GM19324 (cell line): ENCODE data around the gene GSTT4.
"Not testable (repeated sequence)": the region's sequence is repeated elsewhere in the genome, so short reads cannot be mapped to it uniquely, and the experiment has no call there.

Source experiments
- ATAC-seq: cut with Tn5 transposase; IDR thresholded peaks from one replicate; pipeline ENCODE4 v1.9.1; 2021; ENCODE audit warnings: mild to moderate bottlenecking, moderate library complexity; ENCODE audit not compliant: unreplicated experiment, low FRiP score

GSTT4 gene

GRCh38 chr22:24026056-24026455, 20.8 kb upstream of the GSTT4 start:
- ATAC-seq = no peak

DNA sequence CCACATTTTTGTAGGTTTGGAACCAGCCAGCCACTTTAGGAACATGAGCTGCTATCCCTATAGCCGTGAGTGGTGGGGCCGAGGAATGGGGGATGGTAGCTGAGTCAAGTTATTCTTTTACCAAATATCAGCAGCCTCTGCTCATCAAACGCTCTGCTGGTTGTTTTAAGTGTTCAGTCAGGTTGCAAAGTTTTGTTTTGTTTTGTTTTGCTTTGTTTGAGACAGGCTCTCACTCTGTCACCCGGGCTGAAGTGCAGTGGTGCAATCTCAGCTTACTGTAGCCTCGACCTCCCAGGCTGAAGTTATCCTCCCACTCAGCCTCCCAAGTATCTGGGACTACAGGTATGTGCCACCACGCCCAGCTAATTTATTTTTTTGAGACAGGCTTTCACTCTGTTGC, 20.2 kb upstream of the GSTT4 start:
- ATAC-seq = no peak

- no peak for ATAC-seq
These were observed 19.1 kb upstream of the GSTT4 start for GRCh38 chr22:24024354-24024753.

GRCh38 chr22:24023204-24023789, 18.0 kb upstream of the GSTT4 start:
- no peak for ATAC-seq

GRCh38 chr22:24021304-24021703, 16.1 kb upstream of the GSTT4 start:
- ATAC-seq = no peak

DNA sequence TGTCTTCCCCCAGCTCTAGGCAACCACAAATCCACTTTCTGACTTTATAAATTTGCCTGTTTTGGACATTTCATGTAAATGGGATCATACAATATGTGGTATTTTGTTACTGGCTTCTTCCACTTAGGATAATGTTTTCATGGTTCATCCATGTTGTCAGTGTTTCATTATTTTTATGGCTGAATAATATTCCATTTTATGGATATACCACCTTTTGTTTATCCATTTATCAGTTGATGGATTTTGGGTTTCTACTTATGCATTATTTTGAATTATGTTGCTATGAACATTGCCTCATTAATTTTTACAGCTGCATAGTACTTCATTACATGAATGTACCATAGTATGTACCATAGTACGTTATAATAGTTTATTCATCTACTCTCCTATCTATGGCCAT, 10.9 kb upstream of the GSTT4 start:
- no peak for ATAC-seq

- ATAC-seq = no peak
These were observed 6.4 kb upstream of the GSTT4 start for GRCh38 chr22:24011735-24012068.

- ATAC-seq = no peak
These were observed 4.8 kb upstream of the GSTT4 start for GRCh38 chr22:24010018-24010391.

GRCh38 chr22:24009227-24010017, 4.2 kb upstream of the GSTT4 start:
- no peak for ATAC-seq

- no peak for ATAC-seq
These were observed 3.4 kb upstream of the GSTT4 start for GRCh38 chr22:24008381-24009226.

DNA sequence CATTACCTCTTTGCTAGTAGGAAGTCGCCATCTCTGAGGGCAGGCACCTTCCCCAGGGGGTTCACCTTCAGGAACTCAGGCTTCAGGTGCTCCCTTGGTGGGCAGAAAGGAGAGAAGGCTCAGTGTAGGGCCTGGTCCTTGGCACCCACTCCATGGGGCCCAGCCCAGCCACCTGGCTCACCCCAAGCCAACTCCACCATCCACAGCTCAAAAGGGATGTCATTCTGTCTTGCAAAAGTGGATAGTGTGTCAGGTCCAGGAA, 2.7 kb upstream of the GSTT4 start:
- ATAC-seq = no peak

DNA sequence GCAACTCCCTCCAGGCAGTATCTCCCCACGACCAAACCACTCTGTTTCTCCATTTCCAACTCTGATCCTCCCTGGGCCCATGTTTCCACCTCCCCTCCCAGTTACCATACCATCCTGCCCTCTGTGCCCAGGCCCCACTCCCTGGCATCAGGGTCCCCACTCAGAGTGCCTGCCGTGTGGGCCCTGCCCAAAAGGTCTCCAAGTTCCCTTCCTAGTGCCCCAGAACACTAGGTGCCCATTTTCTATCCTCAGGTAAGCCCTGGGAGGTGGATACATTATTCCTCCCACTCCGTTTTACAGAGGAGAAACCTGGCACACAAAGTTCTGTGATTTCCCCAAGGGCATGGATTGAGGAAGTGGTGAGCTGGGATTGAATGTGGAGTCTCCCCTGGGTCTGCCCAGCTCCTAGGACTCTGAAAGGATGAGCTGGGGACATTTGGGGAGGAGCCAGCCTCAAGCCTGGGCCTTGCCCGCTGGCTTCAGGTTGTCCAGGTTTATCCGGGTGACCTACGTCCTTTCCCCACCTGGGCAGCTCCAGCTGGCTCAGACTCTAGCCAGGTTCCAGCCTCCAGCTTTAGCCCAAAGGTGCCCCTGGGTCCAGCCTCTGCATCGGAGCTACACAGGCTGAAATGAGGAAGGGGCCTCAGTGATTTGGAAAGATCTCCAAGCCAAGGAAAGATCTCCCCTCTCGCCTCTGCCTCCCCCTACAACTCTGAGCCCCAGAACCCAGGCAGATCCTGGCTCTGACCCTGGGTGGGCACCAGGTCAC, 2.2 kb upstream of the GSTT4 start:
- no peak for ATAC-seq

DNA sequence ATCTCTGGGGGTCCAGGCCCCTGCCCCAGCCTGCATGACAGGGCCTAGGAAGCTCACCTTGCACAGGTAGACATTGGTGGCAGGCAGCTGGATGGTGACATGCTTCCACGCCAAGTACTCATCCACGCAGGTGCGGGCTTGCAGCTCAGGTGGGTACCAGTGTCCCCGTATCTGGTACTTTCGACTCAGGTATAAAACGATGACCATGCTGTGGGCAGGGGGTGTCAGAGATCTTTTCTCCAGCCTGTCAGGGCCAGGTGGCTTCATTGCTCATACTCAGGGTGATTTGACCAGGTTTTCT, 1.6 kb upstream of the GSTT4 start:
- ATAC-seq = no peak

DNA sequence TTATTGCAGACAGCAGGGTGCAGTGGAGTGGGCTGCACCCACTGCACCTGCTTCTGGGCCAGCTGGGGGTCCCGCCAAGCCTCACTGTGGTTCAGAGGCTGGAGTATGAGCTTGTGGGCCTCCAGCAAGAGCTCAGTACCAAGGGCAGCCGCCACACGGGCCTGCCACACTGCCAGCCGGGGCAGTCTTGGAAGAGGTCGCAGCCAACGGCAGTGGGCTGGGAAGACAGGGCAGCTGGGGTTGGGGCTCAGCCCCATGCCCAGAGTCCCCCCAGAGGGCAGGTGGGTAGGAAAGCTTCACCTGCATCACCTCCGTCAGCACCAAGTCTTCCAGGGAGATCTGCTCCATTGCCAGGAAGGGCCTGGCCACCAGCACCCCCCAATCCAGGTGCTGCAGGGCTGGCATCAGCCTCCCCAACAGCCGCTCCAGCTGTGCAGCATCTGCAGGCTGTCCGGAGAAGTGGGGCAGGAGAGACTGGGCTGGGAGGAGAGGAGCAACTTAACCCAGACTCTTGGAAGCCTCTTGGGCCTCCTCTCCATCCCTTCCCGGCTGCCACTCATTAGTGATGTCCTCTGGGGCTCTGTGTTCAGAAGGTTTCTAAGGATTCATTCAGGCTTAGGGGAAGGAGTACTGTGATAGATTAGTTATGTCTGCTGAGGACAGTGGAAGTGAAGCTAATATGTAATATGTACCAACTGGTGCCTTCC, 1.1 kb upstream of the GSTT4 start:
- no peak for ATAC-seq

- no peak for ATAC-seq
These were observed 1.4 kb downstream of the GSTT4 start for GRCh38 chr22:24003887-24004286.

DNA sequence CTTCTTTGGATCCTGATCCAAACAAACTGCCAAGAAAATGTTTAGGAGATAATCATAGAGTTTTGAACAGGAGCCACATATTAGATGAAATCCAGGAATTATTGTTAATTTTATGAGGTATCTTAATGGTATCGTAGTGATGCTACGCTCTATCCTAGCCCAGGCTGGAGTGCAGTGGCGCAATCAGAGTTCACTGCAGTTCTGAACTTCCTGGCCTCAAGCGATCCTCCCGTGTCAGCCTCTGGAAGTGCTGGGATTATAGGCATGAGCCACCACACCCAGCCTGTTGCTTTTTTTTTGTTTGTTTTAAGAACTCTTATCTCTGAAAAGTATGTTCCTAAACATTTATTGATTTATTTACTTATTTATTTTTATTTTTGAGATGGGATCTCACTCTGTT, 2.4 kb downstream of the GSTT4 start:
- no peak for ATAC-seq

- no peak for ATAC-seq
These were observed 3.0 kb downstream of the GSTT4 start for GRCh38 chr22:24002272-24002671.

DNA sequence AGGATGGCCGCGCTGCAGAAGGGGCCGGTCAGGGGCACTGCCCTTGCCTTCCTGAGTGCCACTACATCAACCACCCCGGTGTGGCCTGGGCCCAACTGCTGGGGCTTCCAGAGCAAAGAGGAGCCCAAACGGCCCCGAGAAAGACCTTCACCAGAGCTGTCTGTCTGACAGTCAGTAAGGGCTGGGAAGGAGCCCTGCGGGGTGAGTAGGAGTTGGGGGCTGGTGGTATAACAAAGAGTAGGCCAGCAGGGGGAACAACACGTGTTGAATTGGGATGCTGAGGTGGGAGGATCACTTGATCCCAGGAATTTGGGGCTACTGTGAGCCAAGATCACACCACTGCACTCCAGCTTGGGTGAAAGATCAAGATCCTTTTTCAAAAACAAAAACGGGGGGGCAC, 3.9 kb downstream of the GSTT4 start:
- ATAC-seq = no peak

- ATAC-seq = not testable (repeated sequence)
These were observed 5.5 kb downstream of the GSTT4 start for GRCh38 chr22:23999779-24000178.

DNA sequence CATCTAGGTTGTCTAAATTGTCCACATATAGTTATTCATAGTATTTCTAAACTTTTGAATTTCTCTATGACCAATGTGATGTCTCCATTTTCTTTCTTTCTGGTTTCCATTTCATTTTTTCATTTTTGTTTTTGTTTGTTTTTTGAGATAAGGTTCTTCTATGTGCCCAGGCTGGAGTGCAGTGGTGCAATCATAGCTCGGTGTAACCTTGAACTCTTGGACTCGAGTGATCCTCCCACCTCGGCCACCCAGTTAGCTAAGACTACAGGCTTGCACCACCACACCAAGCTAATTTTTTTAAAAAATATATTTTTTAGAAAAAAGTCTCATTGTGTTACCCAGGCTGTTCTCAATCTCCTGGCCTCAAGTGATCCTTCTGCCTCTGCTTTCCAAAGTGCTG, 8.2 kb downstream of the GSTT4 start:
- no peak for ATAC-seq
